ENCODE results near the gene TBL1Y.

GRCh38 chrY:6921061-6921460, 10.6 kb downstream of the TBL1Y start:
- TF ChIP-seq CTCF (conservative IDR thresholded peaks at IDR 0.05; ENCODE audit: low read depth, low read length) (no peak), EZH2 (IDR thresholded peaks at IDR 0.05; ENCODE audit: borderline replicate concordance, low read depth, low read length, poor library complexity, severe bottlenecking) (no peak)

All from A673 (cell line).